ENCODE measurements around the gene PLK2.

GRCh38 chr5:58454025-58454424, 5.9 kb downstream of the PLK2 start:
- TF ChIP-seq, protein P1, sequence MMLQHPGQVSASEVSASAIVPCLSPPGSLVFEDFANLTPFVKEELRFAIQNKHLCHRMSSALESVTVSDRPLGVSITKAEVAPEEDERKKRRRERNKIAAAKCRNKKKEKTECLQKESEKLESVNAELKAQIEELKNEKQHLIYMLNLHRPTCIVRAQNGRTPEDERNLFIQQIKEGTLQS (IDR thresholded peaks at IDR 0.05; ENCODE audit: insufficient read depth, low read depth, low read length): no peak
- TF ChIP-seq SP1 (IDR thresholded peaks at IDR 0.05; ENCODE audit: low read depth, low read length): no peak
- TF ChIP-seq CHD2 (IDR thresholded peaks at IDR 0.05; ENCODE audit: low read length): no peak
- TF ChIP-seq SRF (IDR thresholded peaks at IDR 0.05; ENCODE audit: low read depth, low read length): no peak
- no peak for TF ChIP-seq CBX8 (IDR thresholded peaks at IDR 0.05; ENCODE audit: borderline replicate concordance, low read depth, low read length)
- no peak for TF ChIP-seq CTCF (IDR thresholded peaks at IDR 0.05; ENCODE audit: control extremely low read depth in 1 of 3, insufficient read depth in 1 of 3, low read depth in 1 of 3, low read length in 3 of 3)
- no peak for TF ChIP-seq POLR2AphosphoS5 (IDR thresholded peaks at IDR 0.05; ENCODE audit: low read depth, low read length)
- no peak for TF ChIP-seq SIX5 (IDR thresholded peaks at IDR 0.05; ENCODE audit: low read depth, low read length)
- TF ChIP-seq KDM1A (IDR thresholded peaks at IDR 0.05; ENCODE audit: borderline replicate concordance, low read length): no peak
- TF ChIP-seq JUND (IDR thresholded peaks at IDR 0.05; ENCODE audit: low read length): no peak
- no peak for TF ChIP-seq JUN (IDR thresholded peaks at IDR 0.05; ENCODE audit: low read depth, low read length)
- no peak for TF ChIP-seq POLR2A (IDR thresholded peaks at IDR 0.05; ENCODE audit: control extremely low read depth in 1 of 2, low read depth in 2 of 2, low read length in 2 of 2)
- TF ChIP-seq TCF12 (IDR thresholded peaks at IDR 0.05; ENCODE audit: low read depth, low read length): no peak
